Muscle layer of duodenum (tissue), 2 donors: Measurements from ENCODE around the gene KRT75.

Experiments used
- H3K27ac ChIP-seq: one replicate; pipeline ENCODE4 v1.7.0; 2013; ENCODE audit warnings: mild to moderate bottlenecking, low read length
- H3K27me3 ChIP-seq: one replicate; pipeline ENCODE4 v1.7.0; 2013; ENCODE audit warnings: low read depth, mild to moderate bottlenecking, control low read depth, low read length
- H3K36me3 ChIP-seq, 2 donors: one replicate each; pipeline ENCODE4 v1.7.0; 2013; ENCODE audit warnings: low read length in 2 of 2, control low read depth in 1 of 2, mild to moderate bottlenecking in 1 of 2; ENCODE audit not compliant: insufficient read depth in 2 of 2, control insufficient read depth in 1 of 2
- H3K4me1 ChIP-seq, 2 donors: one replicate each; pipeline ENCODE4 v1.7.0; 2013; ENCODE audit warnings: low read length in 2 of 2, mild to moderate bottlenecking in 2 of 2, control low read depth in 1 of 2, moderate library complexity in 1 of 2; ENCODE audit not compliant: insufficient read depth in 2 of 2, control insufficient read depth in 1 of 2
- H3K4me3 ChIP-seq, 2 donors: one replicate each; pipeline ENCODE4 v1.7.0; 2013; ENCODE audit warnings: low read length in 2 of 2, low read depth in 1 of 2, mild to moderate bottlenecking in 1 of 2
- H3K9me3 ChIP-seq, 2 donors: one replicate each; pipeline ENCODE4 v1.7.0; 2013; ENCODE audit warnings: low read length in 2 of 2, control low read depth in 1 of 2, mild to moderate bottlenecking in 1 of 2; ENCODE audit not compliant: control insufficient read depth in 1 of 2
- donor health status: healthy.

KRT75 gene

DNA sequence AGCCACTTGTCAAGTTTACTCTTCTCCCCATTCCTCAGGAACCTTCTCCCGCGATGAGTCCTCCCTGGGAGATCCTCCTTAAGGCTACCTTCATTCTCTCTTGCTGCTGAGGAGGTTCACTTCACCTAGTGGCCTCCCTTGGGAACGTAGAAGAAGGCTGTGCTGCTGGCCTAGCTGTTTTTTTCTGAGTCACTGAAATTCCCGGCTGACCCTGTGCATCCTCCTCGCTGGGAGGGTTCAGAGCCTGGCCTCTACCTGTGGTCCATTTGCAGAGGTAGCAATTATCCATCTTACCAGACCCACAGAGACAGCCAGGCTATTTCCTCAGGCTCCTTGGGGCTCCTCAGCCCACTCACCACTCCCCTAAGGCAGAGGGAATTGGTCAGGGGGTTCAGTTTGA lies 32.6 kb downstream of the KRT75 start:
- H3K36me3 ChIP-seq, result no peaks in the 10 kb centered on the region
- H3K4me3 ChIP-seq, result no peak overlapping the region
- no peaks in the 10 kb centered on the region for H3K27me3 ChIP-seq
- H3K27ac ChIP-seq, result no peak overlapping the region
- no peaks in the 10 kb centered on the region for H3K9me3 ChIP-seq
- no peaks in the 10 kb centered on the region for H3K4me1 ChIP-seq

GRCh38 chr12:52400906-52401305 lies 33.3 kb downstream of the KRT75 start:
- Histone ChIP-seq H3K36me3 (no peaks in the 10 kb centered on the region), H3K9me3 (no peaks in the 10 kb centered on the region), H3K4me1 (no peaks in the 10 kb centered on the region), H3K27me3 (no peaks in the 10 kb centered on the region), H3K27ac (no peak overlapping the region), H3K4me3 (no peak overlapping the region)

DNA sequence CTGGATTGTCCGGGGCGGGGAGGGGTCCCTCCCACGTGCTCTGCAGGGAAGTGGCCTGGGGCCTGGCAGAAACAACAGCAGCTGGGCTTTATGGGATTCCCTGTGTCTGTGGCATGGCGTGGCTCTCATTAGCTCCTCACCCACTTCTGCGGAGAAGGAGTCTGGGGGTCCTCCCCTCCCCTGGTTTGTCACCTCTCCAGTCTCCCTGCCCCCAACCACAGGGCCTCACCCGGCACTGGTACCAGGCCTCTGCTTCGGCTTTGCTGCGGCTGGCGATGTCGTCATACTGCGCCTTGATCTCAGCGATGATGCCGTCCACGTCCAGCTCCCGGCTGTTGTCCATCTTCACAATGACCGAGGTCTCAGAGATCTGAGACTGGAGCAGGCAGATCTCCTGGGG lies 34.4 kb downstream of the KRT75 start:
- H3K9me3 ChIP-seq, result no peaks in the 10 kb centered on the region
- no peak overlapping the region for H3K27ac ChIP-seq
- no peaks in the 10 kb centered on the region for H3K36me3 ChIP-seq
- no peaks in the 10 kb centered on the region for H3K27me3 ChIP-seq
- H3K4me3 ChIP-seq, result no peak overlapping the region
- H3K4me1 ChIP-seq, result no peaks in the 10 kb centered on the region

GRCh38 chr12:52398176-52398575 lies 36.0 kb downstream of the KRT75 start:
- Histone ChIP-seq H3K4me3 (no peak overlapping the region), H3K9me3 (no peaks in the 10 kb centered on the region), H3K4me1 (no peaks in the 10 kb centered on the region), H3K27ac (no peak overlapping the region), H3K27me3 (no peaks in the 10 kb centered on the region), H3K36me3 (no peaks in the 10 kb centered on the region)

DNA sequence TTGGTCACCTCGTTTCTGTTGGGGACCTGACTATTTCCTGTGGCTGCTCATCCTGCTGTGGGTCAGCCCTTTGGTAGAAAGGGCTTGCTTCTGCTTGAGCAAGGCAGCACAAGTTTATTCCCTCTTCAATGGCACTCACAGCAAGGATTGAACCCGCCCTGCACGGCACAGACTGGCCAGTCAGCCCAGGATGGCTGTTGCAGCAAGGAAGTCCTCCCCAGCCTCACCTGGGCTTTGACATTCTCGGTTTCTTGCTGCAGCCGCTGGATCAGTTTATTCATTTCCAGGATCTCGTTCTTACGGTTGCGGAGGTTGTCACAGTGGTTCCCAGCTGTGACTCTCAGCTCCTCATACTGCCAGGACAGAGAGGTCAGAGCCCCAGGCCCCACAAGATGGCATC lies 37.5 kb downstream of the KRT75 start:
- no peaks in the 10 kb centered on the region for H3K36me3 ChIP-seq
- H3K4me1 ChIP-seq, result no peaks in the 10 kb centered on the region
- H3K9me3 ChIP-seq, result no peaks in the 10 kb centered on the region
- no peak overlapping the region for H3K27ac ChIP-seq
- no peaks in the 10 kb centered on the region for H3K27me3 ChIP-seq
- H3K4me3 ChIP-seq, result no peak overlapping the region

- Histone ChIP-seq H3K4me3 (no peak overlapping the region), H3K27me3 (no peaks in the 10 kb centered on the region), H3K27ac (no peak overlapping the region), H3K9me3 (no peaks in the 10 kb centered on the region), H3K4me1 (no peaks in the 10 kb centered on the region), H3K36me3 (no peaks in the 10 kb centered on the region)
These were observed 38.3 kb downstream of the KRT75 start for GRCh38 chr12:52395761-52396434.

- no peak overlapping the region for H3K27ac ChIP-seq
- H3K36me3 ChIP-seq, result no peaks in the 10 kb centered on the region
- no peaks in the 10 kb centered on the region for H3K4me1 ChIP-seq
- H3K27me3 ChIP-seq, result no peaks in the 10 kb centered on the region
- no peaks in the 10 kb centered on the region for H3K9me3 ChIP-seq
- no peak overlapping the region for H3K4me3 ChIP-seq
These were observed 39.2 kb downstream of the KRT75 start for GRCh38 chr12:52394836-52395405.

- no peaks in the 10 kb centered on the region for H3K9me3 ChIP-seq
- no peaks in the 10 kb centered on the region for H3K27me3 ChIP-seq
- H3K36me3 ChIP-seq, result no peaks in the 10 kb centered on the region
- no peaks in the 10 kb centered on the region for H3K4me1 ChIP-seq
- H3K27ac ChIP-seq, result no peak overlapping the region
- no peak overlapping the region for H3K4me3 ChIP-seq
These were observed 41.6 kb downstream of the KRT75 start for GRCh38 chr12:52392465-52393007.

DNA sequence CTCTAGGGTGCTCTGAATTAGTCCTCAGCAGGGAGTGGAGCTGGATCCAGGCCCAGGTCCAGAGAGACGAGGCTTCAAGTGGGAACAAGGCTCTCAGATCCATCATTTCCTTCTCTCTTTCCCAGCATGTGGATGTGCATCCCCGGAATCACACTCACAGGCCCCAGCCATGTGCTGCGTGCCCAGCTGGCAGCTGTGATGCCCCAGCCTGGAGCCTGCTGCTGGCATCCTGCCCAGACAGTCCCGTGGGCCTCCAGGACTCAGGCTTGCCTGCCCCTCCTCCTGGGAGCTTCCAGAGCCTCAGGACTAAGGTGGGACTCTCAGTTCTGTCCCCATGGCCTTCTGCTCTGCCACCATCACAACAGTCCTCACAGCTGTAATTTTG lies 42.6 kb downstream of the KRT75 start:
- Histone ChIP-seq H3K27ac (no peak overlapping the region), H3K36me3 (no peaks in the 10 kb centered on the region), H3K4me3 (no peak overlapping the region), H3K27me3 (no peaks in the 10 kb centered on the region), H3K4me1 (no peaks in the 10 kb centered on the region), H3K9me3 (no peaks in the 10 kb centered on the region)

GRCh38 chr12:52390739-52391617 lies 43.2 kb downstream of the KRT75 start:
- Histone ChIP-seq H3K9me3 (no peaks in the 10 kb centered on the region), H3K36me3 (no peaks in the 10 kb centered on the region), H3K4me1 (no peaks in the 10 kb centered on the region), H3K4me3 (no peak overlapping the region), H3K27me3 (no peaks in the 10 kb centered on the region), H3K27ac (no peak overlapping the region)
